NCI-H345 (cell line): ENCODE data around the gene ARG1.
A peak's percentile ranks its signal among the peaks of the same experiment; 100 is the strongest.

Source experiments
- DNase-seq: peaks from one replicate; lab custom pipeline; 2025; lab: John Stamatoyannopoulos, UW

Gene ARG1

DNA sequence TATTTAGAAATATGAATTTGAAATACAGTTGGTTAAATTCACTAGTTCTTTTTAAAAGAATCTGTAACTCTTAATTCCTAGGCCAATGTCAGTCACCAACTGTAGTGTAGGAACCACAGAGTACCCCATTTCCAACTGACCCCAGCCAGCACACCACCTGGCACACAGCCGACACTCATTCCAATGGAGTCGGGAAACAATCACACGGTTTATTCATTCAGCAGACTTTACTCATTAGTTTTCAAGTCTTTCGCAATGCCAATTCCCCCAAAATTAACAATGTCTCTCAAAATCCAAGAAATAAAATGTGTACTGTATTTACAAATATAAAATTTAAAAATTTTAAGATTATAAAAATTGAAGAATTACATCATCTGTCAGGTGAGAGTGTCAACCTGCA lies 13.5 kb downstream of the ARG1 start:
- no peak for DNase-seq

DNA sequence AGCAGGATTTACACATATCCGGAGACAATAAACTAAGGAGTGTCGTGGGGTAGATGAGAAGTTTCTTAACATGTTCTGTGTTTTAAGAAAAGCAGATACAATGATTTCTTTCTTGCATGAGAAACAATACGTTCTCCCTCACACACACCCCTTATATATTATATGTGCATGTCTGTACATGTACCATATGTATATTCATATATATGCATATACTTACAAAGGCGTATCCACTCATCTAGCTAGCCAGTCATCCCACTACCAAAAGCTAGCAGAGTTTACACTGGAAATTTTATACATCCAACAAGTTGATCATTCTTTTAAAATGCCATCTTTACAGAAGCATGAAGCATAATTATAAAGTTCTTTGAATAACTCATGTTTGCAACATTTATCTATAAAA lies 14.9 kb downstream of the ARG1 start:
- no peak for DNase-seq

GRCh38 chr6:131588643-131589042 lies 15.6 kb downstream of the ARG1 start:
- no peak for DNase-seq

DNA sequence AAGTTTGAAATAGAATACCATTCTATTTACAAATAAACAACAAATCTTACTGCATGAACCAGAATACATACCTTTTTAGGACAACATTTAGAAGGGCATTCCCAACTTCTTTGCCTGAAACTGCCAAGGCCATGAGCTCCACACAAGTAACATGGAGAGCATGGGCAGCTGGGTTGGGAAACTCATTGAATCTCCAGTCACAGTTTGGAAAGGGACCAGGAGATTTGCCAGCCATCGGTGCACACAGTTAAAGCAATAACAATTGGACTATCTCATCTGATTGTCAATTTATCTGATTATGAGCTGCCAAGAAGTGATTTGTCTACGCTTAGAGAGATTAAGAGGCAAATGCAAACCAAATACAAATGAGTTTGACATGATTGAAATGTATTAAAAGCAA lies 19.9 kb downstream of the ARG1 start:
- no peak for DNase-seq

GRCh38 chr6:131594074-131594473 lies 21.0 kb downstream of the ARG1 start:
- no peak for DNase-seq

DNA sequence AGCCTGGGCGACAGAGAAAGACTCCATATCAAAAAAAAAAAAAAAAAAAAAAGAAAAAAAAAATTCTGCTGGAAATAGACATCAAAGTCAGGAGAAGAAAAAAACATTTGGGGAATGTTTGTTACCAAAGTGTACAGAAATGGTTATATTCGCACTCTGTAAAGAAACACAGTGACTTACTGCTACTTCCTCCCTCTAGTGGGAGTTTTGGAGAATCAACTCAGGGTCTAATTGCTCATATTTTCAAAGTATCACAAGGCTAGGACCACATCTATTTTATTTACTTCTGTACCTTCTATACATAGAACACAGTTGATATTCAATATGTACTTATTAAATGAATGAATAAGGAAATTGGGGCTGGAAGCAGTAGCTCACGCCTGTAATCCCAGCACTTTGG lies 24.4 kb downstream of the ARG1 start:
- DNase-seq = no peak

GRCh38 chr6:131600716-131601115 lies 27.7 kb downstream of the ARG1 start:
- no peak for DNase-seq

- no peak for DNase-seq
Measured at GRCh38 chr6:131602781-131603312, 29.8 kb downstream of the ARG1 start.

- no peak for DNase-seq
Measured at GRCh38 chr6:131613296-131613925, 40.4 kb downstream of the ARG1 start.

GRCh38 chr6:131615275-131615674 lies 42.2 kb downstream of the ARG1 start:
- no peak for DNase-seq

- peak; percentile 94 for DNase-seq
Measured at GRCh38 chr6:131627724-131628682, 55.0 kb downstream of the ARG1 start, which contains the start of gene MED23. MED23 (minus strand) TSS chr6:131628242; CDS start chr6:131628049, 193 bp downstream.

DNA sequence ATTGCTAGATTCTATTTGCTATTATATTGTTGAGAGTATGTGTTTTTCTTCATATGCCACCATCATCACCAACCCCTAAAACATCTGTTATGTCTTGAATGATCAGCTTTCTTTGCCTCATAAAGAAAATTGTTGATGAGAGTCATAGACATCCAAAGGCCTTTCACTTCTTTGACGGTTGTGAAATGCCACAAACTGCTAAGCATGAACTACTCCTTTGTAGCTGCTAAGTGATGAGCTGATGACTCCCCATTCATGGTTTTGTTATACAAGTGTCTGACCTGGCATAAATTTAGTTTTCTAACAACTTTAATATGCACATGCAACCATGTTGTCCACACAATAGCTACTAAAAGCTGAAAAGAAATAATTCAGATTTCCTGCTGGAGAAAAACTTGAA lies 55.7 kb downstream of the ARG1 start:
- no peak for DNase-seq

DNA sequence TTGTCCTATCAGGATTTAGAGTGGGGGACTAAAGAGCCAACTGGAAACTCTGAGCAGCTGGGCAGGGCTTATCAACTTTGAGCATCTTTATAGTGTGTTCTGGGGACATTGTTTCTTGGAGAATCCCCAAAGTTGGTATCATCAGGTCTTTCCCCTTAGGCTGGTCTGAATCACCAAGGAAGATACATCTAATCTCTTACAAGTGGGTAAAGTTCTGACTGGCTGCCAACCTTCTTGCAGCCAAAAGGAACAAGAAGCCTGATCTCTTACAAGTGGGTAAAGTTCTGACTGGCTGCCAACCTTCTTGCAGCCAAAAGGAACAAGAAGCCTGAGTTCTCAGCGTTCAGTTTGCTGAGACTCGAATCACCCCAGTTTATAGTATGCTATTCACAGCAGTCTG lies 56.6 kb downstream of the ARG1 start:
- no peak for DNase-seq

- DNase-seq = no peak
Measured at GRCh38 chr6:131631625-131632289, 58.7 kb downstream of the ARG1 start.
